T-helper 1 cell (primary cell): Measurements from ENCODE around the gene SLC2A5.
"Not testable (repeated sequence)": the region's sequence is repeated elsewhere in the genome, so short reads cannot be mapped to it uniquely, and the experiment has no call there.

Experiments
- DNase-seq, 5 donors: peaks; one replicate each; pipeline ENCODE4 v3.0.0-alpha.2; 2012 to 2020

The SLC2A5 gene

DNA sequence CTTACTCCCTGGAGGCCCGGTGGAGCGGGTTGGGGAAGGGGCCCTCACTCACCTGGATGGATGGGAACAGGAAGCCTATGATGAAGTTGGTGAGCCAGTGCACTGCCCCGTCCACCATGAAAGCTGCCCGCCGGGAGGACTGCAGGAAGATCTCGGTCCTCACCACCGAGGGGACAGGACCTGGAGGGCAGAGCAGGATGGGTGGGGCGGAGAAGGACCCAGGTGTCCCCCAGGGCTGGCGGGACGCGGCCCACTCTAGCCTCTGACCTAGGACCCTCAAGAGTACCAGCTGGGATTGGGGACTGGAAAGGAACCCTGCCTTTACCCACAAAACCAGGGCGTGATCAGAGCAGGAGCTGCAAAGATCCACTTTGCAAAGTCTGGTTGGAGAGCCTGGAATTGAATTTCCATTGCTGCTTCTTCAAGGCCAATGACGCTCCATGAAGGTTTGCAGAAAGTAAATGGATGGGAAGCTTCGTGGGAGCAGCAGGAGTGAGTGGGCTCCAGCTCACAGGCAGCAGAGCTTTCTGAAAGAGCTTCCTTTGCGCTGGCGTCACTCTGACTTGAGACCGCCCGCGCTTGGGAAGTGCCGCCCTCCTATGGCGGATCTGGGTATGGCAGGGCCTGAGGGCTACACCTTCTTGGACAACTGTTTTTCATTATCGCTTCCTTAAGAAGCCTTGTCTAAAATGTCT, 64.6 kb downstream of the SLC2A5 start:
- peak; percentile 31 to 80 (median 59) for DNase-seq

DNA sequence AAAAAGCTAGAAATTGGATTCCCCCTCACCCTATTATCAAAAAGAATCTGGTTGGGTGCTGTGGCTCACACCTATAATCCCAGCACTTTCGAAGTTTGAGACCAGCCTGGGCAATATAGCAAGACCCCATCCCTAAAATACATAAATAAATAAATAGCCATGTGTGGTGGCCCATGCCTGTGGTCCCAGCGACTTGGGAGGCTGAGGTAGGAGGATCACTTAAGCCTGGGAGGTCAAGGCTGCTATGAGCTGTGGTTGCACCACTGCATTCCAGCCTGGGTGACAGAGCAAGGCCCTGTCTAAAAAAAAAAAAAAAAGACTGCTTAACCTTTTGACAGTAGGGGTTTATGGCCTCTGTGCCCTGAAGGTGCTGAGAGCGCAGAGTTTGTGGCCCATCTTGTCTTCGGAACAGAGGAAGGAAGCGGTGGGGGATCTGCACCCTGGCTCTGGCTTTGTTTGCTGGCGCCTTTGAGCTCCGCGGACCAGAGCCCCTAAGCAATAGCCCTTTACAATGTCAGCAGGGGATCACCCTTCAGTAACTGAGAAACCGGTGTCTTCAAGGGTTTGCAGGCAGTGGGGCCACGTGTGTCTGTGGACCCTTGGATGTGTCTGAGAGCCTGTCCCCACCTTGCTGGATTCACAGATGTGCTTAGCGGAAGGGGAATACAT, 65.3 kb downstream of the SLC2A5 start:
- DNase-seq, result no peak

- DNase-seq, result not testable (repeated sequence)
These were observed 67.2 kb downstream of the SLC2A5 start for GRCh38 chr1:9002215-9002560.

GRCh38 chr1:9001534-9002214, 67.8 kb downstream of the SLC2A5 start:
- DNase-seq, result not testable (repeated sequence)

DNA sequence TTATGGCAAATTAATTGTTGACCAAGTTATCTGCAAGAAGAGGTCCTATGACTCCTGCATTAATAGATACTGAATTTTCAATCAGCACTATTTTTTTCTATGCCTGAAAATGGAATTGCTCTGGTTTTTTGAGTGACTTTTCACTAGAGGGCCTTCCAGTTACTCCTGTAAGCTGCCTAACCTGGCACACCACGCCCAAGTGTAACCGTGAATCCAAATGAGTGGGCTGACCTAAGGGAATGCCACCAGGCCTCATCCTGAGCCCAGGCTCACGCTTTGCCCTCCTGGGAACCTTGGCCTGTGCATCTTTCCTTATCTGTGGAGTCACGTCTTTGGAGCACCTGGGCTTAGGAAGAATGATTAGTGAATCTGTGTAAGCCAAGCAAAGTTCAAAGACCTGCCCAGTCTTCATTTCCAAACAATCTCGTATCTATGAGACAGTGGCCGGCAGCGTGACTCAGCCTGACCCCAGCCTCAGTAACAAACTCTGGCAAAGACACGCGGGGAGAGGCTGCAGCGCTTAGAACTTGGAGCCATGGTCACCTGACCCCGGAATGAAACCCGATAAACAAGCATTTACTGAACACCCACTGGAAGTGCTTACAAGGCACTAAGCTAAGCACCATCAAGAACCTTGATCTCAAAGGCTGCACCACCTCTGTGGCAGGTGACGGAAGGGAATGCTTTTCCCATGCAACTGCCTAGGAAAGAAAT, 75.3 kb downstream of the SLC2A5 start:
- DNase-seq, result not testable (repeated sequence)

DNA sequence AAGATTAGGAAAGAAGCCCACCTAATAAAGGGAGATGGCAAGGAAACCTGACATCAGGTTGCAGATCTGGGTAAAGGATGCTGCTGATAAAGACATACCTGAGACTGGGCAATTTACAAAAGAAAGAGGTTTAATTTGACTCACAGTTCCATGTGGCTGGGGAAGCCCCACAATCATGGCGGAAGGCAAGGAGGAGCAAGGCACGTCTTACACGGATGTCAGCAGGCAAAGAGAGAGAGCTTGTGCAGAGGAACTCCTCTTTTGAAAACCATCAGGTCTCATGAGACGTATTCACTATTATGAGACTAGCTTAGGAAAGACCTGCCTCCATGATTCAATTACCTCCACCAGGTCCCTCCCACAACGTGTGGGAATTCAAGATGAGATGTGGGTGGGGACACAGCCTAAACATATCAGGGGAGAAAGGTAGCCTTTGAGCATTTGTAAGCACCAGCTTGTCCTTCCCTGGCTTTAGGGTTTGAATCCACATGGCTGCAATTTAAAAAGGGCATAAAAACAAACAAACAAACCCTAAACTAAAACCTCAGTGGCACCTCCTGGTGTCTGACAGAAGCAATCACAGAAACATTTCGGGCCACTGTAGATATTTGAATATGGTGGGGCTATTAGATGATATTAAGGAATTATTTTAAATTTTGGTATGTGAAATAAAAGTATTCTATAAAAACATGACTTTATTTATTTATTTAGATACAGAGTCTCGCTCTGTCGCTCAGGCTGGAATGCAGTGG, 76.3 kb downstream of the SLC2A5 start:
- no peak for DNase-seq

DNA sequence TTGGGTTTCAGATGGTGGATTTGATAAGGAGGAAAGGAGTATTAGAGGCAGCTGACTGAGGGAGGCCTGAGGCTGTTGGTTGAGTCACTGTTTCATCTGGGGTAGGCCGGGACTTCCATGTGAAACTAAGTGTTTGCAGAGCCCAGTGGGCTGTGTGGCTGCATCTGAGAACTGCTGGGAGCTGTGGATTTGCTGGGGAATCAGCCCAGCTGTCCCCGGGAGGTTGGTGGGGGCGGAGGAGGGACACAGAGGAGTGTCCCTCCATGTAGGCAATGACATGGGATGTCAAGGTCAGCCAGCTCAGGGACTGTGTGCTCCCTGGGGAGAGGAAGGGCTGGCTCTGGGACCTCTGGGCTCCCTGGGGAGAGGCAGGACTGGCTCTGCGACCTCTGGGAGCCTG, 79.6 kb downstream of the SLC2A5 start:
- DNase-seq, result peak in 1 of 5 donors; percentile 63

GRCh38 chr1:8989061-8989460, 80.4 kb downstream of the SLC2A5 start:
- no peak for DNase-seq

DNA sequence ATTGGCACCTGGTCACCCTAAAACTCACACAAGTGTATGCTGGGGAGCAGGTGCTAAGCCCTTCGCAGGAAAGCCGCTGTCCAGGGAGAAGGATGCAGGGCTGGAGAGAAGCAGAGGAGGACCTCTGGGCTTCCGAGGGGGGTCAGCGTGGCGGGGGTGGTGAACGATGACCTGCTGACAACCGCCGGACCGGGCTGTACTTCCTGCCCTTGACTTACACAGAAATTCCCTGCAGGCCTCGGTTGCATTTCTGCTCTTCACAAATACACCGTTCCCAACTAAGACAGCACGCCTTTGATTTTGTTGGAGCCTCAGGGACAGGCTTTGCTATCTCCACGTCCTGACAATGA, 80.8 kb downstream of the SLC2A5 start:
- DNase-seq, result no peak

DNA sequence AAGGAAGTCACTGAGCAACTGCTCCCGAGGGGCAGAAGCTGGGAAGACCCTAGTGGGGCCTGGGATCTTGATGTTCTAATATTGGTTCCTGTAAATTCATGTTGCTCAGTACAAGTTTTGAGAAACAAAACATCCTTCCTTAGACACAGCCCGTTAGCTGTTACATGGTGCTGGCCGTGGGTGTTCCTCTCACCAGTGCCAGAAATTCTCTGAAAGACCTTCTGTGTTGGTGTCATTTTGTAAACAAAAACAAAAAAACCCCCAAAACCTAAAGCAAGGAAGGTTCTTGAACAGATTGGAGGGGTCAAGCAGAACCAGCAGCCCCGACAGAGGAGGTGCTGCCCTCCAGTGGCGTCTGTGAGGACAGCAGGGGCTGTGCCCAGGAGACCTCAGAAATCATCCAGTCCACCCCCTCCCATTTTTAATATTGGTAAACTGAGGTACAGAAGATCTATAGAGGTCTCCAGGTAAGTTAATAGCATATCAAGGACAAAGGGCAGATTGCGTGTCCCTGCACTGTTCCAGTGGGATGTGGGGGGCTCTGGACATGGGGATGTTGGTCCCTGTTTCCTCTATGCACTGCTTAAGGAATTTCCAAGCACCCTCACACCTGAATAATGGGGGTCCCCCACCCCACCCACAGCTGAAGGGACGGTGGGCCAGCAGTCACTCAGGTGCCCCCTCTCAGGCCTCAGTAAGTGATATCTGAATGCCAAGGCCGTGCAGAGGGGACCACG, 81.4 kb downstream of the SLC2A5 start:
- DNase-seq, result peak in 4 of 5 donors; percentile 38 to 72 (median 51)

DNA sequence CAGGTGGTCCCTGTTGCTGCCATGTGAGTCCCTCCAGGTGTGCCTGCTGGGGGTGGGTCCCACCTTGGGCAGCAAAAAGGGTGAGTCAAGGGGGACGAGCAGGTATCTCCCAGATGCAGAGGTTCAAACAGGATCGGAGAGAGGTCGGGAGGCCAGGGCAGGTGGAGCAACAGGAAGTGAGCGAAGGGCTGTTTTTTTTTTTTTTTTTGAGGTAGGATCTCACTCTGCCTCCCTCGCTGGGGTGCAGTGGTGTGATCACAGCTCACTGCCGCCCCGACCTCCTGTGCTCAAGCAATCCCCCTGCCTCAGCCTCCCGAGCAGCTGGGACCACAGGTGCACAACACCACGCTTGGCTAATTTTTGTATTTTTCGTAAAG, 82.6 kb downstream of the SLC2A5 start:
- peak in 1 of 5 donors; percentile 46 for DNase-seq

DNA sequence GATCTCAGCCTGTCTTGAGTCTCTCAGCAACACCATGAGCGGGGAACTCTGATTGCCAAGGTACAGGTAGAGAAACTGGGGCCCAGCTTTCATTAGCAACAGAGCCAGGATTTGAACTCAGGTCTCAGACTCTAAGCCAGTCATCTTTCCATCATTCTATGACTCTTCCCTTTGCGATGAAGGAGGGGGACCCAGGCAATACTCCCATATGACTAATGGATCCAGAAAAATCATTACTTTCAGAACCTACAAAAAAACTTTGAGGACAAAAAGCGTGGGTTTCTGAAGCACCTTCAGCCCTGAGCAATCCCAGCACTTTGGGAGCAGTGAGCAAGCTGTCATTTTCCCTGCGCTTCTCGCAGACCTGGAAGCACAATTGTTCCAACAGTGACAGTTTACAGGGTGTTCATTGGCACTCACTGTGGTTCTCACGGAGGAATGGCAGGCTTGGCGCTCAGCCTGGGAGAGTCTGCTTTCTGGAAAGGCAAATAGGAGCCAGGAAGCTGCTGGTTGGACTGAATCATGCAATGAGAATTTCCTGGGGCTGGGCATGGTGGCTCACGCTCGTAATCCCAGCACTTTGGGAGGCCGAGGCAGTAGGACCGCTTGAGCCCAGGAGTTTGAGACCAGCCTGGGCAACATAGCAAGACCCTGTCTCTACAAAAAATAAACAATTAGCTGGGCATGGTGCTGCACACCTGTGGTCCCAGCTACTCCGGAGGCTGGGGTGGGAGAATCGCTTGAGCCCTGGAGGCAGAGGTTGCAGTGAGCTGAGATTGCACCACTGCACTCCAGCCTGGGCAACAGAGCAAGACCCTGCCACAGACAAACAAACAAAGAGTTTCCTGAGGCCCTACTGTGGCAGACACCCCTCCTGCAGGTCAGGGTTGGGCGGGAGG, 83.3 kb downstream of the SLC2A5 start:
- DNase-seq, result no peak
